EL (cell line): ENCODE data around the gene NF2.
"Not testable (repeated sequence)": the region's sequence is repeated elsewhere in the genome, so short reads cannot be mapped to it uniquely, and the experiment has no call there.

Experiments
- DNase-seq: peaks from one replicate; pipeline ENCODE4 v3.0.0-alpha.2; 2016

NF2 gene

DNA sequence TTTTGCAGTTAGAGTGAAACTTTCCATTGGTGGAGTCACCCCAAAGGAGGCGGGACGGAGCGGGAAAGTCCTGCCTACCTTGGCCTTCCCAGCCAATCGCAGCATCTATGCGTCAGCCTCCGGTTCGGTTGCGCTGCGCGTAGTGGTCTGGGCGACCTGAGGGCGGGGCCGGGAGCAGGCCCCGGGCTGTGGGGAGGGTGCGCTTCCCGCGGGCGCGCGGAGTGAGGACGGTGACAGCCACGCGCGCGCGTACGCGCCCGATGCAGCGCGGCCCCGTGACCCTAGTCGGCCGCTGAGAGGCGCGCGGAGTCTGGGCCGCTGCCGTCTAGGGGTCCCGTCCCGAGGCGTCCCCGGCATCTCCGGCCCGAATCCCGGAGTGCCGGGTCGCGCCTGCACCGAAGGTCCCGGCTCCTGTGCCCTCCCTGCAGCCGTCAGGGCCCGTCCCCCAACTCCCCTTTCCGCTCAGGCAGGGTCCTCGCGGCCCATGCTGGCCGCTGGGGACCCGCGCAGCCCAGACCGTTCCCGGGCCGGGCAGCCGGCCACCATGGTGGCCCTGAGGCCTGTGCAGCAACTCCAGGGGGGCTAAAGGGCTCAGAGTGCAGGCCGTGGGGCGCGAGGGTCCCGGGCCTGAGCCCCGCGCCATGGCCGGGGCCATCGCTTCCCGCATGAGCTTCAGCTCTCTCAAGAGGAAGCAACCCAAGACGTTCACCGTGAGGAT is at the start of gene NF2:
Gene NF2 (plus strand): TSS at position 276 of the 718 bp plus-strand sequence. CDS start 366 bp downstream, at position 642.
- DNase-seq, result peak; percentile 100

DNA sequence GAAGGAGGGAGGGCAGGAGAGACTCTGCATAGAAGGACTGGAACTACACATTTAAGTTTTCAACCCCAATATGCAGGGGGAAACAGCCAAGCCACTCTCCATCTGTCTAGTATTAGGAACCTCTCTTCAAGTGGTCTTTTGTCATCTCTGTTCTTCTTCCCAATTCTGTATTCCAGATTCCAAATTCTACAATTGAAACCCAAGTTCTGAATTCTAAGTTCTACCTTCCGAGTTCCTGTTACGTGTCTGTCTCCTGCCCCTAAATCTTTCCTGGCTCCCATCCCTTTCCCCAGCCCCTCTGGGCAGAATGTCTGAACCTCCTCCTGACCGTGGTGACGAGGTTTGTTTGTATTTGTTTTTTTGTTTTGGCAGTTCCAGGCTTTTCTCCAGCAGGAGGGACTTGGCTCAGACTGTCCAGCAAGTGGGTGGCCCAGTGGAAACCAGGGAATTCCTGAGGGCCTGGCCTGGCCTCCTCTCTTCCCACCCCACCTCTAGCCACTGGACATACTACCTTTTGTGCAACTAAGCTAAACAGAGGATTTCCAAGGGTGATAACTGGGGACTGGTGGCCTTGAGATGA is 48.3 kb upstream of the NF2 start:
- no peak for DNase-seq

DNA sequence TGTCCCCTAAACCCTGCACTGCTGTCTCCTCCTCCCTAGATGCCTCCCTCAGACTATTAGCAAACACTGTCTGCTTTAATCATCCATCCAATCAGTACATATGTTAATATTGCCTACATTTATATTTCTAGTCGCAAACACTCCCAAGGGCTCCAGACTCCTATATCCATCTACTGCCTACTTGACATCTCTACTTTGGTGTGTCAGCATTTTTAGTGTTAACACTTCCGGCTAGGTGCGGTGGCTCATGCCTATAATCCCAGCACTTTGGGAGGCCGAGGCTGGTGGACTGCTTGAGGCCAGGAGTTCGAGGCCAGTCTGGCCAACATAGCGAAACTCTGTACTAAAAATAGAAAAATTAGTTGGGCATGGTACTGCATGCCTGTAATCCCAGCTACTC is 44.4 kb upstream of the NF2 start:
- no peak for DNase-seq

DNA sequence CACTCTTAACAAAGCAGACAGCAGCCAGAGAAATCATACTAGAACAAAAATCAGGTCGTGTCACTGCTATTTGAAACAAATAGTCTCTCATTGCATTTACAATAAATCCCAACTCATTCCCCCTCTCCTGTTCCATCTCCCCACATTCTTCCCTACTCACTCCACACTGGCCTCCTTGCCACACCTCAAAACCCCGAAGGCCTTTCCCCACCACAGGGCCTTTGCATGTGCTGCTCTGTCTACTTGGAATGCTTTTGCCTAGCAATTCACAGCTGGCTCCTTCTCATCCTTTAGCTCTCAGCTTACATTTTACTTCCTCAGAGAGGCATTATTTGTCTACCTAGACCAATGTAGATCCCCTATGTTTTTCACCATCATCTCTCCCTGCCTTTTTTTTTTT is 43.6 kb upstream of the NF2 start:
- DNase-seq, result no peak

- no peak for DNase-seq
These were observed 39.6 kb upstream of the NF2 start for GRCh38 chr22:29563652-29564460.

DNA sequence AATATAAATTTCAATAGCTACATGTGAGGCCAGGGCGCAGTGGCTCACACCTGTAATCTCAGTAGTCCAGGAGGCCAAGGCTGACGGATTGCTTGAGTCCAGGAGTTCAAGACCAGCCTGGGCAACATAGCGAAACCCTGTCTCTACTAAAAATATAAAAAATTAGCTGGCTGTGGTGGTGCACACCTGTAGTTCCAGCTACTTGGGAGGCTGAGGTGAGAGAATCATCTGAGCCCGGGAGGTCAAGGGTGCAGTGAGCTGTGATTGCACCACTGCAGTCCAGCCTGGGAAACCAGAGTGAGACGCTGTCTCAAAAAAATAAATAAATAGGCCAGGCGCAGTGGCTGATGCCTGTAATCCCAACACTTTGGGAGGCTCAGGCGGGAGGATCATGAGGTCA is 36.9 kb upstream of the NF2 start:
- DNase-seq, result not testable (repeated sequence)

DNA sequence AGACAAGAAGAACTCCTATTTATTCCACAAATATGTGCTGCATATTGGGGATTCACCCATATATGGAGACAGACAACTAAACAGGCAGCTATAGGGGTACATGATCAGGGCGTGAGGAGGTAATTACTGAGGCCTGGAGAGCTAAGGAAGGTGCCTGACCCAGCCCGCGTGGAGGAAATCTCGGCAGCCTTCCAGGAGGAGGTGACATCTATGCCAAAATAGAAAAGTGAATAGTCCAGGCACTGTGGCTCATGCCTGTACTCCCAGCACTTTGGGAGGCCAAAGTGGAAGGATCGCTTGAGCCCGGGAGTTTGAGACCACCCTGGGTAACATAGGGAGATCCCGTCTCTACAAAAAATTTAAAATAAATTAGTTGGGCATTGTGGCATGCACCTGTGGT is 36.1 kb upstream of the NF2 start:
- DNase-seq, result no peak

DNA sequence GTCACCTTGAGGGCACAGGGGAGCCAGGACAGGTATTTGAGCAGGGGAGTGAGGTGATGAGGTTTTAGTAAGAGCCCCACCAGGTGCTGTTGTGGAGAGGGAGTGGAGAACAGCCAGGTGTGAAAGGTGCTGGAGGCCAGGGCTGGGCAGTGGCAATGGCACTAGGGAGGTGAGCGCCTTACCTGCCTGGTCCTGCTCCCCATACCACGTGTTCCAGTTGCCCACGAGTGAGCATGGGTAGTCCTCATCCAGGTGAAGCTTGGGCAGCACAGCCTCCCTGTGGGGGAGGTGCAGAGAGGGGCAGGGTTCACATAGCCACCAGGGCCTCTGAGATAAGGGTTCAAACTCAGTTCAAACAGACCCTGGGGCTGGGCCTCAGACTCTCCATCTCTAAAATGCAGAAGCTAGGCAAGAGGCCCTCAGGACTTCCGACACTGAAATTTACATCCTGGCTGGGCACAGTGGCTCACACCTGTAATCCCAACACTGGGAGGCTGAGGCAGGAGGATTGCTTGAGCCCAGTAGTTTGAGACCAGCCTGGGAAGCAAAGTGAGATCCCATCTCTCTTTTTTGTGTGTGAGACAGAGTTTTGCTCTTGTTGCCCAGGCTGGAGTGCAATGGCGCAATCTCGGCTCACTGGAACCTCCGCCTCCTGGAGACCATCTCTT is 34.3 kb upstream of the NF2 start:
- DNase-seq, result no peak

GRCh38 chr22:29570456-29570855 is 33.0 kb upstream of the NF2 start:
- DNase-seq, result no peak

- DNase-seq, result no peak
These were observed 32.4 kb upstream of the NF2 start for GRCh38 chr22:29570912-29571549.

GRCh38 chr22:29574762-29575450 is 28.5 kb upstream of the NF2 start:
- DNase-seq, result no peak

DNA sequence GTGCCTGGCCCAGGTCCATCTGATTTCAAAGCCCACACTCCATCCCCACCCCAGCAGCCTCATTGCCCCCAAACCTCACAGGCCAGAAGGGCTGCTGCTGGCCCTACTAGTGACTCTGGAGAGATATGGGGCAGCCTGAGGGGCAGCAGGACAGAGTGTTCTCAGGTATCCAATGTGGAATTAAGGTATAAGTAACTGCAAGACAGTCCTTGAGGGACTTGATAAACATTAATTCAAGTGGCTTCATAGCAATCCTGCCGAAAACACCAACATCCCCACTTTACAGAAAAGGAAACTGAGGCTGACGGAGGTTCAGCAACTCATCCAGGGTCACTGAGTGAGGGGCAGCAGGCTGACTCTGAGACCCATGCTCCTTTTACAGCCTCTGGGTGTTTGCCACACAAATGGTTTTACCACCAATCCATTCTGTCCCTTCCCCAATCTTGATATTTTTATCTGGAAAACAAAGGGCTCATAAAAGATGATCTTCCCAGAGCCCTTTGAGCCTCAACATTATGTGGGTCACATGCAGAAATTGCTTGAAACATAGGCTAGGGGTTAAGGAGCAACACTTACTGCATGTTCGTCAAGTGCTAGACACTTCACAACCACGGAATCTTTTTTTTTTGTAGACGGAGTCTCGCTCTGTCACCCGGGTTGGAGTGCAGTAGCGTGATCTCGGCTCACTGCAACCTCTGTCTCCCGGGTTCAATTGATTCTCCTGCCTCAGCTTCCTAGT is 24.8 kb upstream of the NF2 start:
- DNase-seq, result no peak

DNA sequence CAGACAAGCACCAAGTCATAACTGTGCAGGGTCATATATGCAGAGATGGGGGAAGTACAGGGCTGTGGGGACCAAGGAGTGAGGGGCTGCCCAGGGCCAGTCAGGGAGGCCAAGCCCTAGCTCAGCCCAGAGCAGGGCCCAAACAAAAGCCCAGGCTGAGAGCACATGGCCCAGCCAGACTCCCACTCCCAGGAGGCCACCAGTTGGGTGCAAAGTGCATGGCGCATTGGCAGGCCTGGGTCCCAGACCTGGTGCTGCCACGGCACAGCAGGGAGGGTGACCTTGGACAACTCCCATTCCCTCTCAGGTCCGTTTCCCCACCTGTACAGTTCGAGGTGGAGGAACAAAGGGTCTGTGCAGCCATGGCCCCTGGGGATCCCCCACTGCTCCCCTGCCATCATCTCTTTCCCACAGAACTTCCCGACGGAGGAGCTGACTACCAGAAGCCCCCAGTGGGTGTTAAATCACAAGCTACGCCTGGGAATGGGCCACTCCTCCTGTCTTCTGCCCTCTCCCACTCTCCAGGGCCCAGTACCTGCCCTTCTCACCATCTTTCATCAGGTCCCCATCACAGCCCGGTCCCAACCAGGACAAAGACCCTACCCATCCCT is 23.1 kb upstream of the NF2 start:
- DNase-seq, result no peak

- no peak for DNase-seq
These were observed 21.6 kb upstream of the NF2 start for GRCh38 chr22:29581799-29582198.

- DNase-seq, result no peak
These were observed 18.5 kb upstream of the NF2 start for GRCh38 chr22:29584975-29585374.

GRCh38 chr22:29586193-29586705 is 17.2 kb upstream of the NF2 start:
- DNase-seq, result not testable (repeated sequence)

DNA sequence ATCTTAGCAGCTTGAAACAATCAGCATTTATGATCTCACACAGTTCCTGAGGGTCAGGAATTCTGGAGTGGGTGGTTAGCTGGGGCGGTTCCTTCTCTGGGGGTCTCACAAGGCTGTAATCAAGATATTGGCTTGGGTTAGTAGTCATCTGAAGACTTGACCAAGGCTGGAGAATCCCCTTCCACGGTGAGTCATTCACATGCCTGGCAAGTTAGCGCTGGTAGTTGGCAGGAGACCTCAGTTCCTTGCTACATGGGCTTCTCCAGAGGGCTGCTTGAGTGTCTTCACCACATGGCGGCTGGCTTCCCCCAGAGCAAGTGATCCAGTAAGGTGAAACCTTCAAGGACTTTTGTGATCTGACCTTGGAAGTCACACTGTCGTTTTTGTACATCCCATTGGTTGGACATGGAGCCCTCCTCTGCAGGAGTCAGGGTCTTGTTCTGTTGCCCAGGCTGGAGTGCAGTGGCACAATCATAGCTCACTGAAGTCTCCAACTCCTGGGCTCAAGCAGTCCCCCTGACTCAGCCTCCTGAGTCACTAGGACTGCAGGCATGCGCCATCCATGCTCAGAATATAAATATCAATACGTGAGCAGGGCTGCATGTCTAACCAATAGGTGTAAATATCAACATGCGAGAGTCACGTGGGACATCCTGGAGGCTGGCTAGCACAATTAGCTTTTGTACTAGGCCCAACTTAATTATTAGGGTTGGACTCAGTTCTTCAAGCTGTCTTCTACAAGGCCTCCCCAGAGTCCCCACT is 15.3 kb upstream of the NF2 start:
- DNase-seq, result peak; percentile 94

DNA sequence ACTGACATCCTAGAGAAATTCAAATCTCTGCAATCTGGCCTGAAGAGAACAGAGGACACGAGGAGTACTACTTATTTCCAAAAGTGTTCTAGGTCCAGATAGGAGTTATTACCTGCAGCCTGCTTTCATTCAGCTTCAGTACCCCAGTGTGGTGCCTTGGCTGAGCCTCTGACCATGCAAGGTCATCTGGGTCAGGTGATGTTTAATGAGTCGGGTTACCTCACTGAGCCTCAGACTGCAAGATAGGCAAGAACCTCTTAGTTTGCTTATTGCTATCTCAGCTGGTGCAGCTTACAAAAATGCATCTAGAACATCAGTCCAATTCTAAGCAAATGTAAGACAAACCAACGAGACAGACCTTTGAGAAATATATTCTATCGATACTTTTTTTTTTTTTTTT is 9.5 kb upstream of the NF2 start:
- no peak for DNase-seq

- not testable (repeated sequence) for DNase-seq
These were observed 9.0 kb upstream of the NF2 start for GRCh38 chr22:29594447-29594846.

- DNase-seq, result no peak
These were observed 7.0 kb upstream of the NF2 start for GRCh38 chr22:29596408-29596807.
